ENCODE data around the gene HOXD9.
A peak's percentile ranks its signal among the peaks of the same experiment; 100 is the strongest.

HOXD9 gene

GRCh38 chr2:176110415-176111308 is 11.9 kb upstream of the HOXD9 start:
- DNase-seq (ENCODE audit: low read depth), result no peak

- no peak for DNase-seq (ENCODE audit: low read depth)
These were observed 11.2 kb upstream of the HOXD9 start for GRCh38 chr2:176111309-176111663.

- no peak for DNase-seq (ENCODE audit: low read depth)
These were observed 10.6 kb upstream of the HOXD9 start for GRCh38 chr2:176111846-176112374.

- no peak for DNase-seq (ENCODE audit: low read depth)
These were observed 9.9 kb upstream of the HOXD9 start for GRCh38 chr2:176112375-176113302.

- DNase-seq (ENCODE audit: low read depth), result no peak
These were observed 8.2 kb upstream of the HOXD9 start for GRCh38 chr2:176114120-176114929.

- DNase-seq (ENCODE audit: low read depth), result no peak
These were observed 7.4 kb upstream of the HOXD9 start for GRCh38 chr2:176114930-176115625.

GRCh38 chr2:176115883-176116813 is 6.4 kb upstream of the HOXD9 start, which contains the start of gene HOXD10:
Gene HOXD10, plus strand, starts transcription at chr2:176116778. Its CDS starts 56 bp downstream, at chr2:176116834.
- no peak for DNase-seq (ENCODE audit: low read depth)

GRCh38 chr2:176117162-176117822 is 5.2 kb upstream of the HOXD9 start:
- DNase-seq (ENCODE audit: low read depth), result no peak

- no peak for DNase-seq (ENCODE audit: low read depth)
These were observed 4.6 kb upstream of the HOXD9 start for GRCh38 chr2:176117823-176118371.

GRCh38 chr2:176118601-176119339 is 3.7 kb upstream of the HOXD9 start:
- DNase-seq (ENCODE audit: low read depth), result peak; percentile 34

- no peak for DNase-seq (ENCODE audit: low read depth)
These were observed 1.9 kb upstream of the HOXD9 start for GRCh38 chr2:176120364-176121189.

- no peak for DNase-seq (ENCODE audit: low read depth)
These were observed 1.1 kb upstream of the HOXD9 start for GRCh38 chr2:176121190-176122051.

GRCh38 chr2:176122052-176122682 is 352 bp upstream of the HOXD9 start:
- no peak for DNase-seq (ENCODE audit: low read depth)

GRCh38 chr2:176123411-176124109 is 1.0 kb downstream of the HOXD9 start:
- no peak for DNase-seq (ENCODE audit: low read depth)
